ENCODE results near the gene SOD1. TPM values are rescaled to one million over a fixed set of nuclear protein-coding genes. Genes with fewer than 3 reads are reported as not detected.
"Not testable (repeated sequence)": the region's sequence is repeated elsewhere in the genome, so short reads cannot be mapped to it uniquely, and the experiment has no call there.

SOD1 gene
- total RNA-seq, 1 donor from 2014 or later = 106 TPM

GRCh38 chr21:31656199-31657095 lies 3.0 kb upstream of the SOD1 start:
- no peak for DNase-seq

- DNase-seq = no peak
These were observed 1.4 kb upstream of the SOD1 start for GRCh38 chr21:31658053-31658452.

GRCh38 chr21:31659286-31659535 lies 282 bp upstream of the SOD1 start:
- DNase-seq = no peak

GRCh38 chr21:31660259-31660565 lies 719 bp downstream of the SOD1 start:
- DNase-seq = no peak

- DNase-seq = no peak
These were observed 1.1 kb downstream of the SOD1 start for GRCh38 chr21:31660591-31660990.

GRCh38 chr21:31663584-31664249 lies 4.2 kb downstream of the SOD1 start:
- no peak for DNase-seq

GRCh38 chr21:31665397-31665796 lies 5.9 kb downstream of the SOD1 start:
- DNase-seq = no peak

GRCh38 chr21:31665869-31666268 lies 6.4 kb downstream of the SOD1 start:
- DNase-seq = not testable (repeated sequence)

- no peak for DNase-seq
These were observed 7.0 kb downstream of the SOD1 start for GRCh38 chr21:31666445-31667010.

- DNase-seq = no peak
These were observed 7.6 kb downstream of the SOD1 start for GRCh38 chr21:31667132-31667531.

GRCh38 chr21:31667639-31668038 lies 8.1 kb downstream of the SOD1 start:
- DNase-seq = no peak

GRCh38 chr21:31668651-31669491 lies 9.4 kb downstream of the SOD1 start:
- no peak for DNase-seq

- no peak for DNase-seq
These were observed 10.6 kb downstream of the SOD1 start for GRCh38 chr21:31670070-31670469.

GRCh38 chr21:31671146-31671716 lies 11.7 kb downstream of the SOD1 start:
- no peak for DNase-seq

- DNase-seq = no peak
These were observed 12.4 kb downstream of the SOD1 start for GRCh38 chr21:31671931-31672330.

GRCh38 chr21:31673321-31673912 lies 13.9 kb downstream of the SOD1 start:
- no peak for DNase-seq

GRCh38 chr21:31675318-31675717 lies 15.8 kb downstream of the SOD1 start:
- DNase-seq = no peak

GRCh38 chr21:31675960-31676359 lies 16.5 kb downstream of the SOD1 start:
- DNase-seq = no peak

- DNase-seq = no peak
These were observed 17.6 kb downstream of the SOD1 start for GRCh38 chr21:31677047-31677446.

- DNase-seq = no peak
These were observed 19.0 kb downstream of the SOD1 start for GRCh38 chr21:31678478-31678877.

GRCh38 chr21:31682620-31683019 lies 23.1 kb downstream of the SOD1 start:
- DNase-seq = no peak

- DNase-seq = no peak
These were observed 23.5 kb downstream of the SOD1 start for GRCh38 chr21:31683029-31683428.

Data from tongue (tissue), 2 donors.